ENCODE results near the gene TEX11. TPM values are rescaled to one million over a fixed set of nuclear protein-coding genes. Genes with fewer than 3 reads are reported as not detected.
"Not testable (repeated sequence)": the region's sequence is repeated elsewhere in the genome, so short reads cannot be mapped to it uniquely, and the experiment has no call there.

Gene TEX11
- total RNA-seq, 1 donor, result not detected

DNA sequence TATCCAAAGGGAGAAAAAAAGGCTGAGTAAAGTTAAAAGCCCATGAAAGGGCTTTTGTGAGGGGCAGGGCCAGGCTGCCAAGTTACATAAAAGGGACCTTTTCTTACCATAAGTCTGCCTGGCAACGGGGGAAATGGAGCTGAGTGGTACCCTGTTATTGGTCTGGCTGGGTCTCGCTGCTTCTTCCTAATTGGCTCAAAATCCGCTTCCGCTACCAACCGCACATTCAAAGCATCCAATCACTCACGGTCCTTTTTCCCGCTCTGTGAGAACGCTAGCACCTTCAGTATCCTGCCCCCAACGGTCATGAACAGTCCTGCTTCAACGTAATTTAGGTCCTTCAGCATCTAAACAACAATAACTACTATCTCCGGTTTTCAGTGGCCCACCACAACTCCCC, 611 bp downstream of the TEX11 start:
- DNase-seq (ENCODE audit: low read depth), result no peak
- TF ChIP-seq, protein P1, sequence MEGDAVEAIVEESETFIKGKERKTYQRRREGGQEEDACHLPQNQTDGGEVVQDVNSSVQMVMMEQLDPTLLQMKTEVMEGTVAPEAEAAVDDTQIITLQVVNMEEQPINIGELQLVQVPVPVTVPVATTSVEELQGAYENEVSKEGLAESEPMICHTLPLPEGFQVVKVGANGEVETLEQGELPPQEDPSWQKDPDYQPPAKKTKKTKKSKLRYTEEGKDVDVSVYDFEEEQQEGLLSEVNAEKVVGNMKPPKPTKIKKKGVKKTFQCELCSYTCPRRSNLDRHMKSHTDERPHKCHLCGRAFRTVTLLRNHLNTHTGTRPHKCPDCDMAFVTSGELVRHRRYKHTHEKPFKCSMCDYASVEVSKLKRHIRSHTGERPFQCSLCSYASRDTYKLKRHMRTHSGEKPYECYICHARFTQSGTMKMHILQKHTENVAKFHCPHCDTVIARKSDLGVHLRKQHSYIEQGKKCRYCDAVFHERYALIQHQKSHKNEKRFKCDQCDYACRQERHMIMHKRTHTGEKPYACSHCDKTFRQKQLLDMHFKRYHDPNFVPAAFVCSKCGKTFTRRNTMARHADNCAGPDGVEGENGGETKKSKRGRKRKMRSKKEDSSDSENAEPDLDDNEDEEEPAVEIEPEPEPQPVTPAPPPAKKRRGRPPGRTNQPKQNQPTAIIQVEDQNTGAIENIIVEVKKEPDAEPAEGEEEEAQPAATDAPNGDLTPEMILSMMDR (IDR thresholded peaks at IDR 0.05; ENCODE audit: insufficient read depth, low read length), result no peak
- H3K4me3 ChIP-seq (ENCODE audit: low read depth, low read length), result no peak overlapping the region

DNA sequence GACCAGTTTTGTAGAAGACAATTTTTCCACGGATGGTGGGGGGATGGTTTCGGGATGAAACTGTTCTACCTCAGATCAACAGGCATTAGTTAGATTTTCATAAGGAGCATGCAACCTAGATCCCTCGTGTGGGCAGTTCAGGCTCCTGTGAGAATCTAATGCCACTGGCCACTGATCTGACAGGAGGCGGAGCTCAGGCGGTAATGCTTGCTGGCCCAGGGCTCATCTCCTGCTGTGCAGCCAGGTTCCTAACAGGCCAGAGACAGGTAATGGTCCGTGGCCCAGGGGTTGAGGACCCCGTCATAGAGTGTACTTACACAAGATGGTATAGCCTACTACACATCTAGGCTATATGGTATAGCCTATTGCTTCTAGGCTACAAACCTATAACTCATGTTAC, 7.0 kb downstream of the TEX11 start:
- TF ChIP-seq, protein P1 (IDR thresholded peaks at IDR 0.05; ENCODE audit: insufficient read depth, low read length), result no peak
- H3K4me3 ChIP-seq (ENCODE audit: low read depth, low read length), result no peak overlapping the region
- DNase-seq (ENCODE audit: low read depth), result no peak

DNA sequence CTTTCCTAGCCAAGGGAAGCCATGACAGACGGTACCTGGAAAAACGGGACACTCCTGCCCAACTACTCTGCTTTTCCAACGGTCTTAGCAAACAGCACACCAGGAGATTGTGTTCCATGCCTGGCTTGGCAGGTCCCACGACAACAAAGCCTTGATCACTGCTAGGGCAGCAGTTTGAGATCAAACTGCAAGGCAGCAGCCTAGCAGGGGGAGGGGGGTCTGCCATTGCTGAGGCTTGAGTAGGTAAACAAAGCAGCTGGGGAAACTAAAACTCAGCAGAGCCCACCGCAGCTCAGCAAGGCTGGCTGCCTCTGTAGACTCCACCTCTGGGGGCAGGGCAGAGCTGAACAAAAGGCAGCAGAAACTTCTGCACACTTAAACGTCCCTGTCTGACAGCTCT, 18.1 kb downstream of the TEX11 start:
- not testable (repeated sequence) for DNase-seq (ENCODE audit: low read depth); H3K4me3 ChIP-seq (ENCODE audit: low read depth, low read length)

DNA sequence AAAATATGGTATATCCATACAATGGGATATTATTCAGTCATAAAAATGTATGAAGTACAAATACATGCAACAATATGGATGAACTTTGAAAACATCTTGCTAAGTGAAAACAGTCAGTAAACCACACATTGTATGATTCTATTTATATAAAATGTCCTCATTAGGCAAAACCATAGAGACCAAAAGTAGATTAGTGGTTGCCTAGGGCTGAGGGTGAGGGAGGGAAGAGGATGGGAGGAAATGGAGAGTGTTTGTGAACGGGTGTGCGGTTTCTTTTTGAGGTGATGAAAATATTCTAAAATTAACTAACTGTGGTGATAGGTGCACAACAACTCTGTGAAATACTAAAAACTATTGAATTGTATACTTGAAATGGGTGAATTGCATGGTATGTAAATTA, 29.6 kb downstream of the TEX11 start:
- H3K4me3 ChIP-seq (ENCODE audit: low read depth, low read length), result no peak overlapping the region
- TF ChIP-seq, protein P1 (IDR thresholded peaks at IDR 0.05; ENCODE audit: insufficient read depth, low read length), result no peak
- DNase-seq (ENCODE audit: low read depth), result no peak

DNA sequence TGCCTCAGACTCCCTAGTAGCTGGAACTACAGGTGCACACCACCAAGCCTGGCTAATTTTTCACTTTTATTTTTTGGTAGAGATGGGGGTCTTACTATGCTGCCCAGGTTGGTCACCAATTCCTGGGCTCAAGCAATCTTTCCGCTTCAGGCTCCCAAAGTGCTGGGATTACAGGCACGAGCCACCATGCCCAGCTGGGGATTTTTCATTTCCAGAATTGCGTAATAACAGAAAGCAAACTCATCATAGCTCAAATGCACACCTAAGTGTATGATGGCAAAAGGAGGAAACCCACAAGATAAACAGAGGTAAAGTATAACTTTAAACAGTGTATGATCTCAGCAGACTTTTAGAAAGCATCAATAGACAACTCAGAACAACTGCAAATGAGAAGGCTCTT, 56.2 kb downstream of the TEX11 start:
- TF ChIP-seq, protein P1 (IDR thresholded peaks at IDR 0.05; ENCODE audit: insufficient read depth, low read length), result no peak
- no peak overlapping the region for H3K4me3 ChIP-seq (ENCODE audit: low read depth, low read length)
- no peak for DNase-seq (ENCODE audit: low read depth)

DNA sequence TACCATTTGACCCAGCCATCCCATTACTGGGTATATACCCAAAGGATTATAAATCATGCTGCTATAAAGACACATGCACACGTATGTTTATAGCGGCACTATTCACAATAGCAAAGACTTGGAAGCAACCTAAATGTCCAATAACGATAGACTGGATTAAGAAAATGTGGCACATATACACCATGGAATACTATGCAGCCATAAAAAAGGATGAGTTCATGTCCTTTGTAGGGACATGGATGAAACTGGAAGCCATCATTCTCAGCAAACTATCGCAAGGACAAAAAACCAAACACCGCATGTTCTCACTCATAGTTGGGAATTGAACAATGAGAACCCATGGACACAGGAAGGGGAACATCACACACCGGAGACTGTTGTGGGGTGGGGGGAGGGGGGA, 64.4 kb downstream of the TEX11 start:
- DNase-seq (ENCODE audit: low read depth); H3K4me3 ChIP-seq (ENCODE audit: low read depth, low read length): not testable (repeated sequence)

DNA sequence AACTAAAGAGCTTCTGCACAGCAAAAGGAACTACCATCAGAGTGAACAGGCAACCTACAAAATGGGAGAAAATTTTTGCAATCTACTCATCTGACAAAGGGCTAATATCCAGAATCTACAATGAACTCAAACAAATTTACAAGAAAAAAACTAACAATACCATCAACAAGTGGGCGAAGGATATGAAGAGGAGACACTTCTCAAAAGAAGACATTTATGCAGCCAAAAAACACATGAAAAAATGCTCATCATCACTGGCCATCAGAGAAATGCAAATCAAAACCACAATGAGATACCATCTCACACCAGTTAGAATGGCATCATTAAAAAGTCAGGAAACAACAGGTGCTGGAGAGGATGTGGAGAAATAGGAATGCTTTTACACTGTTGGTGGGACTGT, 64.9 kb downstream of the TEX11 start:
- H3K4me3 ChIP-seq (ENCODE audit: low read depth, low read length); DNase-seq (ENCODE audit: low read depth): not testable (repeated sequence)

DNA sequence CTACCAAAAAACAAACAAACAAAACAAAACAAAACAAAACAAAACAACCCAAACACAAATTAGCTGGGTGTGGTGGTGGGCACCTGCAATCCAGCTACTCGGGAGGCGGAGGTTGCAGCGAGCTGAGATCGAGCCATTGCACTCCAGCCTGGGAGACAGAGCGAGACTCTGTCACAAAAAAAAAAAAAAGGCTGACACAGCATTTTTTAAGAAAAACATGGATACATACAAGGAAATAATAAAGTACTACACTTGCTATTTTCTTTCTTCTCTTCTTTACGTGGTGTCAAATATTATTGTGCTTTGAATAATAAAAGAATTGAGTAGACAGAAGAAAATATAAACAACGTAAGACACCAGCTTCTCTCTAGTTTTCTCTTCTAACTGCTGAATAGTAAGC, 73.9 kb downstream of the TEX11 start:
- DNase-seq (ENCODE audit: low read depth), result no peak
- H3K4me3 ChIP-seq (ENCODE audit: low read depth, low read length), result no peak overlapping the region
- TF ChIP-seq, protein P1 (IDR thresholded peaks at IDR 0.05; ENCODE audit: insufficient read depth, low read length), result no peak

DNA sequence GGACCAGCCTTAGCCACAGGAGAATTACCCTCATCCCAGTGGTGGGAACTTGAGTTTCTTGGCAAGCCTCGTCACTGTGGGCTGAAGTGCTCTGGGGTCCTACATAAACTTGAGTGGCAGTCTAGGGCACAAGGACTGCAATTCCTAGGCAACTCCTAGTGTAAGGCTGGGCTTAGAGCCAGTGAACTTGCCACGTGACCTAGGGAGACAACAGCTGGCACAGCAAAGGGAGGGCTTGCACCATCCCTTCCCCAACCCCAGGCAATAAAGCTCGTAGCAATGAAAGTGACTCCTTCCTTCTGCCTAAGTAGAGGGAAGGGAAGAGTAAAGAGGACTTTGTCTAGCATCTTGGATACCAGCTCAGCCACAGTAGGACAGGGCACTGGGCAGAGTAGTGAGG, 81.8 kb downstream of the TEX11 start:
- no peak overlapping the region for H3K4me3 ChIP-seq (ENCODE audit: low read depth, low read length)
- TF ChIP-seq, protein P1 (IDR thresholded peaks at IDR 0.05; ENCODE audit: insufficient read depth, low read length), result no peak
- no peak for DNase-seq (ENCODE audit: low read depth)
